H1 (cell line): ENCODE results near the gene PDE1C. TPM values are rescaled to one million over a fixed set of nuclear protein-coding genes. Genes with fewer than 3 reads are reported as not detected.

ENCODE experiments used
- CTCF ChIA-PET: fragments of 300-600 bp; sonication (Branson Sonifier 250); formaldehyde crosslinking; loops from one replicate; lab custom pipeline; 2021; ENCODE audit not compliant: partially characterized antibody; lab: Charles Lee
- POLR2A ChIA-PET: fragments of 300-600 bp; sonication (Branson Sonifier 250); formaldehyde crosslinking; loops from one replicate; lab custom pipeline; 2021; ENCODE audit warnings: inconsistent platforms; ENCODE audit not compliant: partially characterized antibody; lab: Charles Lee
- DNase-seq, 2 experiments: peaks; one replicate each; pipeline versions ENCODE4 v3.0.0 to v3.0.0-alpha.2; 2010 to 2022; ENCODE audit warnings: low spot score in 2 of 2, low read depth in 1 of 2, mixed read lengths in 1 of 2
- FAIRE-seq: peaks from 2 replicates; lab custom pipeline; 2011; peaks lifted over from hg19 to GRCh38; lab: Jason Lieb, UNC
- H2AFZ ChIP-seq: 2 replicates; pipeline ENCODE4 v1.8.1; 2012; ENCODE audit warnings: low read length, inconsistent platforms
- H2AK5ac ChIP-seq: 2 replicates; pipeline ENCODE4 v1.6.1; 2013; ENCODE audit warnings: low read depth, low read length
- H2BK120ac ChIP-seq: replicated peaks from 2 replicates; pipeline ENCODE3; 2013; ENCODE audit warnings: low read depth, low read length, inconsistent platforms
- H2BK12ac ChIP-seq: 2 replicates; pipeline ENCODE4 v1.6.1; 2013; ENCODE audit warnings: low read depth, low read length
- H2BK15ac ChIP-seq: 2 replicates; pipeline ENCODE4 v1.6.1; 2013; ENCODE audit warnings: low read length
- H2BK20ac ChIP-seq: 2 replicates; pipeline ENCODE4 v1.6.1; 2013; ENCODE audit warnings: low read length
- H2BK5ac ChIP-seq: 2 replicates; pipeline ENCODE4 v1.6.1; 2013; ENCODE audit warnings: low read depth, low read length
- H3K14ac ChIP-seq: 2 replicates; pipeline ENCODE4 v1.6.1; 2013; ENCODE audit warnings: inconsistent platforms; ENCODE audit not compliant: insufficient read length
- H3K18ac ChIP-seq: 2 replicates; pipeline ENCODE4 v1.6.1; 2013; ENCODE audit warnings: low read length; ENCODE audit errors: extremely low read depth
- H3K23ac ChIP-seq: 2 replicates; pipeline ENCODE4 v1.6.1; 2013; ENCODE audit warnings: inconsistent platforms; ENCODE audit not compliant: insufficient read length
- H3K23me2 ChIP-seq: 2 replicates; pipeline ENCODE4 v1.6.1; 2013; ENCODE audit warnings: low read depth, low read length
- H3K27ac ChIP-seq: 2 replicates; pipeline ENCODE4 v1.6.1; 2011; ENCODE audit warnings: low read depth, low read length, inconsistent platforms
- H3K27me3 ChIP-seq, 4 experiments: replicated peaks in 1 of 4; 1 replicate in 1 of 4; 2 replicates in 3 of 4; pipeline versions ENCODE4 v1.6.1 to v1.8.1; 2011 to 2013; ENCODE audit warnings: low read length in 3 of 4, mild to moderate bottlenecking in 3 of 4, inconsistent platforms in 2 of 4, mixed read lengths in 2 of 4, moderate library complexity in 1 of 4; ENCODE audit not compliant: control insufficient read depth in 3 of 4, insufficient read depth in 3 of 4; ENCODE audit errors: extremely low read depth in 1 of 4
- H3K36me3 ChIP-seq, 4 experiments: 2 replicates each; pipeline versions ENCODE4 v1.6.1 to v1.8.1; 2011 to 2013; ENCODE audit warnings: mild to moderate bottlenecking in 4 of 4, low read length in 3 of 4, moderate library complexity in 2 of 4, control low read depth in 1 of 4, inconsistent platforms in 1 of 4; ENCODE audit not compliant: insufficient read depth in 4 of 4, control insufficient read depth in 2 of 4
- H3K4ac ChIP-seq: replicated peaks from 2 replicates; pipeline ENCODE3; 2013; ENCODE audit warnings: low read length, low read depth, mixed read lengths, inconsistent platforms; ENCODE audit not compliant: insufficient read length
- H3K4me1 ChIP-seq, 4 experiments: replicated peaks in 1 of 4; 1 replicate in 1 of 4; 2 replicates in 3 of 4; pipeline versions ENCODE4 v1.6.1 to v1.8.1; 2011 to 2013; ENCODE audit warnings: low read length in 3 of 4, inconsistent platforms in 2 of 4, mixed read lengths in 1 of 4; ENCODE audit not compliant: insufficient read depth in 4 of 4, control insufficient read depth in 3 of 4
- H3K4me2 ChIP-seq, 2 experiments: 2 replicates each; pipeline versions ENCODE4 v1.6.1 to v1.8.1; 2011 to 2013; ENCODE audit warnings: low read depth in 2 of 2, low read length in 2 of 2, control low read depth in 1 of 2, inconsistent platforms in 1 of 2, mild to moderate bottlenecking in 1 of 2; ENCODE audit not compliant: insufficient read depth in 1 of 2
- H3K4me3 ChIP-seq, 4 experiments: fragments of 200-600, 300-600 bp in 1 of 4; sonication (generic), shearing (Covaris generic), sonication (Bioruptor Twin) in 1 of 4; 2 replicates each; pipeline versions ENCODE4 v1.5.1 to v1.8.1; 2011 to 2016; ENCODE audit warnings: low read length in 4 of 4, low read depth in 3 of 4, control low read depth in 2 of 4, inconsistent platforms in 2 of 4, mild to moderate bottlenecking in 2 of 4, mixed read lengths in 1 of 4, moderate library complexity in 1 of 4; ENCODE audit not compliant: insufficient read depth in 2 of 4; ENCODE audit errors: extremely low read depth in 1 of 4
- H3K56ac ChIP-seq: replicated peaks from 2 replicates; pipeline ENCODE3; 2013; ENCODE audit warnings: low read depth, mild to moderate bottlenecking, mixed read lengths, low read length, inconsistent platforms; ENCODE audit not compliant: insufficient read length
- H3K79me1 ChIP-seq: 2 replicates; pipeline ENCODE4 v1.6.1; 2013; ENCODE audit warnings: low read depth, low read length, control low read depth
- H3K79me2 ChIP-seq, 2 experiments: 2 replicates each; pipeline versions ENCODE4 v1.6.1 to v1.8.1; 2012 to 2013; ENCODE audit warnings: low read length in 2 of 2, mild to moderate bottlenecking in 2 of 2, inconsistent platforms in 1 of 2; ENCODE audit not compliant: insufficient read depth in 2 of 2, control insufficient read depth in 1 of 2
- H3K9ac ChIP-seq, 4 experiments: replicated peaks in 1 of 4; 1 replicate in 1 of 4; 2 replicates in 3 of 4; pipeline versions ENCODE4 v1.6.1 to v1.8.1; 2011 to 2013; ENCODE audit warnings: low read depth in 3 of 4, low read length in 3 of 4, control low read depth in 2 of 4, mild to moderate bottlenecking in 2 of 4, moderate library complexity in 2 of 4, inconsistent platforms in 1 of 4; ENCODE audit errors: extremely low read depth in 1 of 4
- H3K9me3 ChIP-seq, 2 experiments: 2 replicates each; pipeline versions ENCODE4 v1.6.1 to v1.8.1; 2012 to 2013; ENCODE audit warnings: mild to moderate bottlenecking in 2 of 2, moderate library complexity in 2 of 2, control low read depth in 1 of 2, inconsistent platforms in 1 of 2, low read depth in 1 of 2, low read length in 1 of 2, mixed read lengths in 1 of 2; ENCODE audit not compliant: insufficient read depth in 2 of 2
- H4K20me1 ChIP-seq, 2 experiments: replicated peaks in 1 of 2; 2 replicates each; pipeline versions ENCODE3 to v1.8.1; 2011 to 2013; ENCODE audit warnings: inconsistent platforms in 2 of 2, low read length in 2 of 2, mild to moderate bottlenecking in 1 of 2; ENCODE audit not compliant: insufficient read depth in 2 of 2, control insufficient read depth in 1 of 2
- H4K5ac ChIP-seq: 2 replicates; pipeline ENCODE4 v1.6.1; 2013; ENCODE audit warnings: low read length, low read depth, mixed read lengths, inconsistent platforms; ENCODE audit not compliant: insufficient read length
- H4K8ac ChIP-seq: 2 replicates; pipeline ENCODE4 v1.8.0; 2013; ENCODE audit warnings: mild to moderate bottlenecking, moderate library complexity, low read length, inconsistent platforms; ENCODE audit not compliant: insufficient read depth; ENCODE audit errors: extremely low read depth
- H4K91ac ChIP-seq: replicated peaks from 2 replicates; pipeline ENCODE3; 2013; ENCODE audit warnings: low read length, mixed read lengths, inconsistent platforms; ENCODE audit not compliant: insufficient read length
- FOSL1 ChIP-seq: IDR thresholded peaks from 2 replicates; pipeline ENCODE4 v1.6.1; 2011; ENCODE audit warnings: mild to moderate bottlenecking, low read depth, low read length, moderate library complexity; ENCODE audit not compliant: insufficient read depth
- GABPA ChIP-seq: IDR thresholded peaks from 2 replicates; pipeline ENCODE4 v1.6.1; 2011; ENCODE audit warnings: mild to moderate bottlenecking, low read length, moderate library complexity, borderline replicate concordance; ENCODE audit not compliant: insufficient read depth
- PHF8 ChIP-seq: fragments of 200-600 bp; sonication (generic); conservative IDR thresholded peaks from 2 replicates; pipeline ENCODE4 v1.7.1; 2012; ENCODE audit warnings: low read depth, mild to moderate bottlenecking, inconsistent platforms, low read length, moderate library complexity
- POLR2A ChIP-seq, 2 experiments: IDR thresholded peaks; 1 replicate in 1 of 2; 2 replicates in 1 of 2; pipeline ENCODE4 v1.6.1; 2011; ENCODE audit warnings: low read depth in 2 of 2, low read length in 2 of 2, mild to moderate bottlenecking in 2 of 2; ENCODE audit errors: control extremely low read depth in 1 of 2
- RBBP5 ChIP-seq: IDR thresholded peaks from 2 replicates; pipeline ENCODE4 v1.7.1; 2012; ENCODE audit warnings: low read depth, mild to moderate bottlenecking, inconsistent platforms, low read length, moderate library complexity, borderline replicate concordance
- SP2 ChIP-seq: IDR thresholded peaks from 2 replicates; pipeline ENCODE4 v1.6.1; 2012; ENCODE audit warnings: mild to moderate bottlenecking, low read length, inconsistent platforms
- SUZ12 ChIP-seq: fragments of 200-600 bp; sonication (generic); IDR thresholded peaks from 2 replicates; pipeline ENCODE4 v1.6.1; 2012; ENCODE audit warnings: mild to moderate bottlenecking, inconsistent platforms, low read length, moderate library complexity, mixed read lengths
- WGBS, 2 experiments: shearing (Covaris generic) in 1 of 2; methylation state at CpG; one replicate each; pipeline versions ENCODE4 v1.1.6 to v1.1.7; 2013 to 2015; ENCODE audit warnings: low lambda C conversion rate in 2 of 2, mixed read lengths in 2 of 2, inconsistent platforms in 1 of 2, low coverage in 1 of 2, missing lambda C conversion rate in 1 of 2; ENCODE audit not compliant: insufficient replicate concordance in 2 of 2, insufficient coverage in 1 of 2, insufficient read length in 1 of 2; ENCODE audit errors: extremely low coverage in 1 of 2, missing lambda C conversion rate in 1 of 2; 5-methylcytosine and 5-hydroxymethylcytosine counted together
- polyA plus RNA-seq, 7 experiments: library from polyadenylated mRNA; depleted of rRNA in 3 of 7; stranded (reverse) in 5 of 7; unstranded in 2 of 7; fragments of >200 nt in 5 of 7; fragments of 200-250 nt in 2 of 7; gene quantifications; 1 replicate in 5 of 7; 2 replicates in 1 of 7; 4 replicates in 1 of 7; pipeline versions ENCODE4 v1.2.1 to v1.2.3, GENCODE V29; 2011 to 2013; ENCODE audit warnings: missing spikeins in 2 of 7, mixed read lengths in 2 of 7
- total RNA-seq: library from RNA; stranded (reverse); fragmentation: NEBNext Ultra II Directional; extraction: Animal tissue kit (Norgen Biotek cat#: 25700); gene quantifications from 2 replicates; pipeline ENCODE4 v1.2.1, GENCODE V29; 2021
- TF ChIP-seq, protein P1 (sequence below), 3 experiments: IDR thresholded peaks; 1 replicate in 2 of 3; 2 replicates in 1 of 3; pipeline versions ENCODE4 v1.5.1 to v1.6.1; 2011; ENCODE audit warnings: low read length in 3 of 3, mild to moderate bottlenecking in 3 of 3, inconsistent platforms in 2 of 3, low read depth in 1 of 3, moderate library complexity in 1 of 3; ENCODE audit not compliant: insufficient read depth in 1 of 3; ENCODE audit errors: control extremely low read depth in 1 of 3

PDE1C gene
- total and polyA plus RNA-seq, 2 of the 8 experiments (the other 6 are each of a cell fraction or from before 2014, with no cell fraction given): 0.11 to 1.1 TPM

DNA sequence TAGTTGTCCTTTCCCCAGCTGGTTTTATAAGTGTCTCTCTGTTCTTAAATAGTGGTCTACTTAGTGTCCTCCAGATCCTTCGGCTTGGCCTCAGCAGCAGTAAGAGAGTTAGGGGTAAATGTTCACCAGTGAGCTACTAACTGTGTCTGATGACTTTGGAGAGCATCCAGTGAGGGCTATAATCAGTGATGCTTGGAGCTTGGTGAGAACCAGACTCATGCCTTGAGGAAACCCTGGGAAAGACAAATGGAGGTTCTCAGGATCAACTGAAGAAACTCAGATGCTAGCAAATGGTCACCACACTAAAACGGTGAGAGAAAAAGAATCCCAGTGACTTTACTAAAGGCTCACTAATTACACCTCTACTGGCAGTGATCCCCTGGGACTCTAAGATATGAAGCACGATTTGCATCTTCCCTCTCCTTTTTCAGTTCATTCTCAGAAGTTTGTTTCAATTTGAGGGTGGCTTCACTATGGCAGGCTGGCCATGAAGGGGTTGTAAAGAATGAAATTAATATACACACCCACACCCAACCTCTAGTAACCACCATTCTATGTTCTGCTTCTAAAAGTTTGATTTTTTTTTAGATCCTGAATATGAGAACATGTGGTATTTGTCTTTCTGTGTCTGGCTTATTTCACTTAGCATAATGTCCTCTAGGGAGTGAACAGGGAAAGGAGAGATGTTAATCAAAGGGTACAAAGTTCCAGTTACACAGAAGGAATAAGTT is 177.9 kb downstream of the PDE1C start:
- Histone ChIP-seq H3K18ac (no peak overlapping the region), H3K9me3 (no peaks in the 10 kb centered on the region), H2BK120ac (no peak overlapping the region), H2AK5ac (no peak overlapping the region), H3K27ac (no peak overlapping the region), H3K79me1 (no peaks in the 10 kb centered on the region), H3K9ac (no peak overlapping the region), H3K79me2 (no peaks in the 10 kb centered on the region), H3K14ac (no peak overlapping the region), H4K5ac (no peak overlapping the region), H3K23ac (no peak overlapping the region), H2BK12ac (no peak overlapping the region), H3K4ac (no peak overlapping the region), H3K27me3 (no peaks in the 10 kb centered on the region), H3K56ac (no peak overlapping the region), H4K8ac (no peak overlapping the region), H3K36me3 (no peaks in the 10 kb centered on the region), H2BK15ac (no peak overlapping the region), H4K20me1 (no peaks in the 10 kb centered on the region), H3K23me2 (peaks cover 2% of the 10 kb centered on the region; the same call in 1 of the 2 replicates), H2AFZ (no peak overlapping the region), H3K4me2 (no peak overlapping the region), H4K91ac (no peak overlapping the region), H3K4me3 (no peak overlapping the region), H3K4me1 (no peaks in the 10 kb centered on the region), H2BK5ac (no peak overlapping the region), H2BK20ac (no peak overlapping the region)
- FAIRE-seq (no peak), DNase-seq (no peak)
- ChIA-PET POLR2A (no interaction called here), CTCF (interaction anchor here (0.6 kb wide), 1 partner anchor 298 kb away, joined by 3 read pairs; no protein-coding TSS in a partner anchor)
- 94% methylated on average over 3 of the region's 3 CpGs; no CpG with 5 or more reads in 1 of the 2 experiments for WGBS, 2 experiments
- no peak for TF ChIP-seq RBBP5
- no peak for TF ChIP-seq PHF8
- no peak for TF ChIP-seq SUZ12
- no peak for TF ChIP-seq GABPA
- TF ChIP-seq FOSL1: no peak
- TF ChIP-seq POLR2A (IDR thresholded peaks at IDR 0.05; ENCODE audit: control extremely low read depth in 1 of 2, low read depth in 2 of 2, low read length in 2 of 2): no peak
- TF ChIP-seq, protein P1, sequence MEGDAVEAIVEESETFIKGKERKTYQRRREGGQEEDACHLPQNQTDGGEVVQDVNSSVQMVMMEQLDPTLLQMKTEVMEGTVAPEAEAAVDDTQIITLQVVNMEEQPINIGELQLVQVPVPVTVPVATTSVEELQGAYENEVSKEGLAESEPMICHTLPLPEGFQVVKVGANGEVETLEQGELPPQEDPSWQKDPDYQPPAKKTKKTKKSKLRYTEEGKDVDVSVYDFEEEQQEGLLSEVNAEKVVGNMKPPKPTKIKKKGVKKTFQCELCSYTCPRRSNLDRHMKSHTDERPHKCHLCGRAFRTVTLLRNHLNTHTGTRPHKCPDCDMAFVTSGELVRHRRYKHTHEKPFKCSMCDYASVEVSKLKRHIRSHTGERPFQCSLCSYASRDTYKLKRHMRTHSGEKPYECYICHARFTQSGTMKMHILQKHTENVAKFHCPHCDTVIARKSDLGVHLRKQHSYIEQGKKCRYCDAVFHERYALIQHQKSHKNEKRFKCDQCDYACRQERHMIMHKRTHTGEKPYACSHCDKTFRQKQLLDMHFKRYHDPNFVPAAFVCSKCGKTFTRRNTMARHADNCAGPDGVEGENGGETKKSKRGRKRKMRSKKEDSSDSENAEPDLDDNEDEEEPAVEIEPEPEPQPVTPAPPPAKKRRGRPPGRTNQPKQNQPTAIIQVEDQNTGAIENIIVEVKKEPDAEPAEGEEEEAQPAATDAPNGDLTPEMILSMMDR (IDR thresholded peaks at IDR 0.05; ENCODE audit: control extremely low read depth in 1 of 3, insufficient read depth in 1 of 3, low read depth in 1 of 3, low read length in 3 of 3): no peak
- no peak for TF ChIP-seq SP2
